ENCODE data around the gene MCTP1.

The MCTP1 gene

GRCh38 chr5:95050708-95051107, 234.2 kb downstream of the MCTP1 start:
- no peaks in the 10 kb centered on the region for H3K27me3 ChIP-seq (ENCODE audit: insufficient read depth, poor library complexity, severe bottlenecking)
- DNase-seq (ENCODE audit: low read depth in 1 of 2, low spot score in 1 of 2): no peak
- no peak overlapping the region for H3K4me3 ChIP-seq (replicated peaks; ENCODE audit: insufficient read depth, low read length)
- no peak for TF ChIP-seq POLR2AphosphoS5 (IDR thresholded peaks at IDR 0.05; ENCODE audit: low read depth)
- TF ChIP-seq CTCF (IDR thresholded peaks at IDR 0.05; ENCODE audit: insufficient read depth, low read length): no peak
- H3K27ac ChIP-seq (replicated peaks): no peak overlapping the region

- no peaks in the 10 kb centered on the region for H3K27me3 ChIP-seq (ENCODE audit: insufficient read depth, poor library complexity, severe bottlenecking)
- no peak for DNase-seq (ENCODE audit: low read depth in 1 of 2, low spot score in 1 of 2)
- TF ChIP-seq SPI1 (IDR thresholded peaks at IDR 0.05; ENCODE audit: borderline replicate concordance, low read depth) (peak; percentile 94), POLR2AphosphoS5 (IDR thresholded peaks at IDR 0.05; ENCODE audit: low read depth) (no peak)
- no peak overlapping the region for H3K4me3 ChIP-seq (replicated peaks; ENCODE audit: insufficient read depth, low read length)
- H3K27ac ChIP-seq (replicated peaks): 0 out of 2 replicates have a peak overlapping the region, but pooled peaks have one; percentile 30
These were observed 236.3 kb downstream of the MCTP1 start for GRCh38 chr5:95048628-95049027.

- H3K27me3 ChIP-seq (ENCODE audit: insufficient read depth, poor library complexity, severe bottlenecking): no peaks in the 10 kb centered on the region
- DNase-seq (ENCODE audit: low read depth in 1 of 2, low spot score in 1 of 2): no peak
- no peak overlapping the region for H3K4me3 ChIP-seq (replicated peaks; ENCODE audit: insufficient read depth, low read length)
- no peak overlapping the region for H3K27ac ChIP-seq (replicated peaks)
- no peak for TF ChIP-seq CTCF (IDR thresholded peaks at IDR 0.05; ENCODE audit: insufficient read depth, low read length)
- TF ChIP-seq POLR2AphosphoS5 (IDR thresholded peaks at IDR 0.05; ENCODE audit: low read depth): no peak
- no peak for TF ChIP-seq GABPA (IDR thresholded peaks at IDR 0.05; ENCODE audit: low read depth)
- no peak for TF ChIP-seq SPI1 (IDR thresholded peaks at IDR 0.05; ENCODE audit: borderline replicate concordance, low read depth)
- TF ChIP-seq REST (IDR thresholded peaks at IDR 0.05; ENCODE audit: insufficient replicate concordance, low read depth): no peak
These were observed 239.5 kb downstream of the MCTP1 start for GRCh38 chr5:95045181-95045965.

- no peak overlapping the region for H3K27ac ChIP-seq (replicated peaks)
- no peaks in the 10 kb centered on the region for H3K27me3 ChIP-seq (ENCODE audit: insufficient read depth, poor library complexity, severe bottlenecking)
- TF ChIP-seq CTCF (IDR thresholded peaks at IDR 0.05; ENCODE audit: insufficient read depth, low read length) (no peak), GABPA (IDR thresholded peaks at IDR 0.05; ENCODE audit: low read depth) (no peak), REST (IDR thresholded peaks at IDR 0.05; ENCODE audit: insufficient replicate concordance, low read depth) (no peak), SPI1 (IDR thresholded peaks at IDR 0.05; ENCODE audit: borderline replicate concordance, low read depth) (no peak), POLR2AphosphoS5 (IDR thresholded peaks at IDR 0.05; ENCODE audit: low read depth) (no peak)
- DNase-seq (ENCODE audit: low read depth in 1 of 2, low spot score in 1 of 2): no peak
- no peak overlapping the region for H3K4me3 ChIP-seq (replicated peaks; ENCODE audit: insufficient read depth, low read length)
These were observed 240.8 kb downstream of the MCTP1 start for GRCh38 chr5:95044096-95044495.
